HepG2 (cell line): Measurements from ENCODE around the gene SUSD6. TPM values are rescaled to one million over a fixed set of nuclear protein-coding genes. Genes with fewer than 3 reads are reported as not detected.

ENCODE experiments used
- ARID4A ChIP-seq: sonication (generic); formaldehyde crosslinking; IDR thresholded peaks from 2 replicates; pipeline ENCODE4 v1.5.0; 2020; ENCODE audit warnings: mild to moderate bottlenecking, missing genetic modification reagents, borderline replicate concordance
- HDAC2 ChIP-seq: sonication (generic); formaldehyde crosslinking; IDR thresholded peaks from 2 replicates; pipeline ENCODE4 v1.4.0; 2020; ENCODE audit warnings: missing genetic modification reagents
- IKZF5 ChIP-seq: IDR thresholded peaks from 2 replicates; pipeline ENCODE4 v1.6.1; 2018; ENCODE audit warnings: missing genetic modification reagents, mild to moderate bottlenecking, missing compliant biosample characterization
- NFE2L1 ChIP-seq: sonication (generic); formaldehyde crosslinking; IDR thresholded peaks from 2 replicates; pipeline ENCODE4 v1.4.0; 2020; ENCODE audit warnings: missing genetic modification reagents, mild to moderate bottlenecking, borderline replicate concordance
- NR2F1 ChIP-seq, 2 experiments: fragments of 450-650 bp in 1 of 2; formaldehyde crosslinking in 1 of 2; IDR thresholded peaks; 2 replicates each; pipeline versions ENCODE4 v1.5.0 to v1.6.1; 2016 to 2020; ENCODE audit warnings: mild to moderate bottlenecking in 1 of 2, missing compliant biosample characterization in 1 of 2, missing genetic modification reagents in 1 of 2, moderate library complexity in 1 of 2
- PATZ1 ChIP-seq: sonication (generic); formaldehyde crosslinking; IDR thresholded peaks from 2 replicates; pipeline ENCODE4 v1.4.0; 2020; ENCODE audit warnings: missing genetic modification reagents
- PAXIP1 ChIP-seq: sonication (generic); formaldehyde crosslinking; conservative IDR thresholded peaks from 2 replicates; pipeline ENCODE4 v1.4.0; 2020; ENCODE audit warnings: mild to moderate bottlenecking, missing genetic modification reagents, moderate library complexity
- PHF21A ChIP-seq: sonication (generic); formaldehyde crosslinking; IDR thresholded peaks from 2 replicates; pipeline ENCODE4 v1.5.0; 2020; ENCODE audit warnings: mild to moderate bottlenecking, missing genetic modification reagents
- YEATS2 ChIP-seq: sonication (generic); formaldehyde crosslinking; IDR thresholded peaks from 2 replicates; pipeline ENCODE4 v1.4.0; 2020; ENCODE audit warnings: missing genetic modification reagents, borderline replicate concordance
- ZBTB42 ChIP-seq: sonication (generic); formaldehyde crosslinking; IDR thresholded peaks from 2 replicates; pipeline ENCODE4 v1.5.0; 2020; ENCODE audit warnings: mild to moderate bottlenecking, missing genetic modification reagents
- ZFX ChIP-seq: sonication (generic); formaldehyde crosslinking; IDR thresholded peaks from 2 replicates; pipeline ENCODE4 v1.4.0; 2020; ENCODE audit warnings: mild to moderate bottlenecking, low read depth, missing genetic modification reagents, moderate library complexity
- ZMYM4 ChIP-seq: sonication (generic); formaldehyde crosslinking; IDR thresholded peaks from 2 replicates; pipeline ENCODE4 v1.8.1; 2023; ENCODE audit warnings: mild to moderate bottlenecking, missing genetic modification reagents
- ZNF451 ChIP-seq: sonication (generic); formaldehyde crosslinking; IDR thresholded peaks from 2 replicates; pipeline ENCODE4 v1.5.0; 2020; ENCODE audit warnings: mild to moderate bottlenecking, missing genetic modification reagents
- ZNF629 ChIP-seq: sonication (generic); formaldehyde crosslinking; conservative IDR thresholded peaks from 2 replicates; pipeline ENCODE4 v1.5.0; 2020; ENCODE audit warnings: missing genetic modification reagents
- polyA plus RNA-seq, 8 experiments: library from polyadenylated mRNA; depleted of rRNA in 3 of 8; stranded (reverse) in 7 of 8; unstranded in 1 of 8; fragments of >200 nt; fragmentation: Illumina TruSeq in 4 of 8; extraction: Trizol in 4 of 8; gene quantifications; 2 replicates each; pipeline versions ENCODE4 v1.2.1 to v1.2.3, GENCODE V29; 2011 to 2016; ENCODE audit warnings: low read depth in 4 of 8, missing spikeins in 1 of 8, mixed read lengths in 1 of 8; ENCODE audit not compliant: insufficient read depth in 1 of 8
- total RNA-seq, 5 experiments: library from RNA; depleted of rRNA; stranded (reverse); fragments of >200 nt; fragmentation: Illumina TruSeq; extraction: Trizol; gene quantifications; 2 replicates each; pipeline ENCODE4 v1.2.3, GENCODE V29; 2016; ENCODE audit warnings: low read depth in 1 of 5
- TF ChIP-seq, protein P1 (sequence below): sonication (generic); formaldehyde crosslinking; IDR thresholded peaks from 2 replicates; pipeline ENCODE4 v1.9.0; 2022; ENCODE audit warnings: missing genetic modification reagents, mild to moderate bottlenecking, borderline replicate concordance

Gene SUSD6
- total and polyA plus RNA-seq, 2 of the 13 experiments (the other 11 are each of a cell fraction or from before 2014, with no cell fraction given) = 7.2 to 7.4 TPM

DNA sequence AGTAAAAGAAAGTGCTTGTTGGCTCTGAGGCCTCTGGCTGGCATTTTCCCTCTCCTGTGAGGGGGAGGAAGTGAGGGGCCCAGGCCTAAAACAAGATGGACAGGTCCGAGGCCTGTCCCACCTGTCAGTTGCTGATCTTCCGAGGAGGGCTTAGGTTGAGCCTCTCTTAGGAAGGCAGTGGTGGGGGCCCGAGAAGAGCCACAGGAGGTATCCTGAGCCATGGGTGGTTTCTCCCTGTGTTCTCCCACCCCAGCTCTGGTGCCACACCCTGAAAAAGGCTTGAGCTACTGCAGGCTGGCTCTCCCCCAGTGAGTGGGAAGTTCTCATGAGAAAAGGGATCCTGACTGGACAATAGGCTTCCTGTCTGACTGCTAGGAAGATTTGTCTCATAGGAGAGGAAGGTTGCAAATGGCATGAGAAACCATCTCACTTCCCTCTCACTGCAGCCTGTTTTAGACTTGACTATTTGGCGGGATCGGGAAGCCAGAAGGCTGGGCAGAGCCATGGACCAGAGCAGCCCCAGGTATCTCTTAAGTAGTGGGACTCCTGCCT, 83.4 kb downstream of the SUSD6 start (continued):
- TF ChIP-seq, protein P1, sequence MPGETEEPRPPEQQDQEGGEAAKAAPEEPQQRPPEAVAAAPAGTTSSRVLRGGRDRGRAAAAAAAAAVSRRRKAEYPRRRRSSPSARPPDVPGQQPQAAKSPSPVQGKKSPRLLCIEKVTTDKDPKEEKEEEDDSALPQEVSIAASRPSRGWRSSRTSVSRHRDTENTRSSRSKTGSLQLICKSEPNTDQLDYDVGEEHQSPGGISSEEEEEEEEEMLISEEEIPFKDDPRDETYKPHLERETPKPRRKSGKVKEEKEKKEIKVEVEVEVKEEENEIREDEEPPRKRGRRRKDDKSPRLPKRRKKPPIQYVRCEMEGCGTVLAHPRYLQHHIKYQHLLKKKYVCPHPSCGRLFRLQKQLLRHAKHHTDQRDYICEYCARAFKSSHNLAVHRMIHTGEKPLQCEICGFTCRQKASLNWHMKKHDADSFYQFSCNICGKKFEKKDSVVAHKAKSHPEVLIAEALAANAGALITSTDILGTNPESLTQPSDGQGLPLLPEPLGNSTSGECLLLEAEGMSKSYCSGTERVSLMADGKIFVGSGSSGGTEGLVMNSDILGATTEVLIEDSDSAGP (CRISPR knock-in tag) = peak; percentile 52; the same call in 1 of the 2 replicates
- TF ChIP-seq ZNF451 (CRISPR knock-in tag) (no peak), ZMYM4 (0 out of 2 replicates have a peak, but pooled peaks have one; percentile 4), ARID4A (CRISPR knock-in tag) (peak; percentile 31; the same call in 1 of the 2 replicates), NFE2L1 (CRISPR knock-in tag) (0 out of 2 replicates have a peak, but pooled peaks have one; percentile 4), NR2F1 (CRISPR knock-in tag; IDR thresholded peaks at IDR 0.05) (no peak), PAXIP1 (CRISPR knock-in tag) (0 out of 2 replicates have a peak, but pooled peaks have one; percentile 7), PATZ1 (CRISPR knock-in tag) (peak; percentile 8; the same call in 1 of the 2 replicates), IKZF5 (CRISPR knock-in tag) (0 out of 2 replicates have a peak, but pooled peaks have one; percentile 6), ZNF629 (CRISPR knock-in tag) (no peak), ZFX (CRISPR knock-in tag) (0 out of 2 replicates have a peak, but pooled peaks have one; percentile 20), HDAC2 (peak; percentile 8; the same call in 1 of the 2 replicates), PHF21A (CRISPR knock-in tag) (no peak), ZBTB42 (CRISPR knock-in tag) (no peak), YEATS2 (CRISPR knock-in tag) (peak; percentile 30; the same call in 1 of the 2 replicates)
